H1 (cell line): ENCODE data around the gene PHGDH.

Experiments
- KDM4A ChIP-seq: IDR thresholded peaks from one replicate; pipeline ENCODE4 v1.7.1; 2012; ENCODE audit warnings: low read depth, mild to moderate bottlenecking, moderate library complexity, low read length, inconsistent platforms; ENCODE audit not compliant: severe bottlenecking
- RNF2 ChIP-seq: fragments of 200-900, 300-1000 bp; sonication (generic); IDR thresholded peaks from 2 replicates; pipeline ENCODE4 v1.7.1; 2016; ENCODE audit warnings: borderline replicate concordance, low read depth, mild to moderate bottlenecking, antibody characterized with exemption, low read length; ENCODE audit not compliant: poor library complexity, severe bottlenecking; ENCODE audit errors: missing control alignments
- SP2 ChIP-seq: IDR thresholded peaks from 2 replicates; pipeline ENCODE4 v1.6.1; 2012; ENCODE audit warnings: mild to moderate bottlenecking, low read length, inconsistent platforms
- TAF1 ChIP-seq: IDR thresholded peaks from 2 replicates; pipeline ENCODE4 v1.6.1; 2011; ENCODE audit warnings: mild to moderate bottlenecking, low read depth, low read length
- TF ChIP-seq, protein P1 (sequence below), 3 experiments: IDR thresholded peaks; 1 replicate in 2 of 3; 2 replicates in 1 of 3; pipeline versions ENCODE4 v1.5.1 to v1.6.1; 2011; ENCODE audit warnings: low read length in 3 of 3, mild to moderate bottlenecking in 3 of 3, inconsistent platforms in 2 of 3, low read depth in 1 of 3, moderate library complexity in 1 of 3; ENCODE audit not compliant: insufficient read depth in 1 of 3; ENCODE audit errors: control extremely low read depth in 1 of 3

DNA sequence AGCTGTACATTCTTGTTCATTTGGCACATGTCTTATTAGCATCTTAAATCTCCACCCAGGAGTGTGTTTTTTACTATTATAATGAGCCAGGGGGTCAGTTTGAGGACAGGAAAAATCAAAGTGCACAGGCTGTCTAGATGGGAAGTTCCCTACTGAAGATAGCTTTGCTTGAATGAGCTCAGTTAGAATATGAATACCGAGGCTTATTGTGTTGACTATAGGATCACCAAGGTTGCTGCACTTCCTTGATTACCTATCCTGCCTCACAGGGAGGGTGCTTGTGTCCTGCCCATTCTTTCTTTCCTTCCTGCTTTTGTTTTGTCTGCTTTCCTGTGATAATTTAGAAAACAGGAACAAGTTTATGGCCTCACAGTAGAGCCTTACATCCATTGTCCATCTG lies 16.3 kb downstream of the PHGDH start:
- TF ChIP-seq KDM4A (no peak), SP2 (no peak), TAF1 (no peak), RNF2 (no peak)
- TF ChIP-seq, protein P1, sequence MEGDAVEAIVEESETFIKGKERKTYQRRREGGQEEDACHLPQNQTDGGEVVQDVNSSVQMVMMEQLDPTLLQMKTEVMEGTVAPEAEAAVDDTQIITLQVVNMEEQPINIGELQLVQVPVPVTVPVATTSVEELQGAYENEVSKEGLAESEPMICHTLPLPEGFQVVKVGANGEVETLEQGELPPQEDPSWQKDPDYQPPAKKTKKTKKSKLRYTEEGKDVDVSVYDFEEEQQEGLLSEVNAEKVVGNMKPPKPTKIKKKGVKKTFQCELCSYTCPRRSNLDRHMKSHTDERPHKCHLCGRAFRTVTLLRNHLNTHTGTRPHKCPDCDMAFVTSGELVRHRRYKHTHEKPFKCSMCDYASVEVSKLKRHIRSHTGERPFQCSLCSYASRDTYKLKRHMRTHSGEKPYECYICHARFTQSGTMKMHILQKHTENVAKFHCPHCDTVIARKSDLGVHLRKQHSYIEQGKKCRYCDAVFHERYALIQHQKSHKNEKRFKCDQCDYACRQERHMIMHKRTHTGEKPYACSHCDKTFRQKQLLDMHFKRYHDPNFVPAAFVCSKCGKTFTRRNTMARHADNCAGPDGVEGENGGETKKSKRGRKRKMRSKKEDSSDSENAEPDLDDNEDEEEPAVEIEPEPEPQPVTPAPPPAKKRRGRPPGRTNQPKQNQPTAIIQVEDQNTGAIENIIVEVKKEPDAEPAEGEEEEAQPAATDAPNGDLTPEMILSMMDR (IDR thresholded peaks at IDR 0.05; ENCODE audit: control extremely low read depth in 1 of 3, insufficient read depth in 1 of 3, low read depth in 1 of 3, low read length in 3 of 3) = no peak
